ELF-1 (cell line): ENCODE results near the gene DPP6.
"Not testable (repeated sequence)": the region's sequence is repeated elsewhere in the genome, so short reads cannot be mapped to it uniquely, and the experiment has no call there.

Source experiments
- DNase-seq: peaks from one replicate; pipeline ENCODE4 v3.0.0-alpha.2; 2016; ENCODE audit warnings: low read depth, low spot score

DPP6 gene

DNA sequence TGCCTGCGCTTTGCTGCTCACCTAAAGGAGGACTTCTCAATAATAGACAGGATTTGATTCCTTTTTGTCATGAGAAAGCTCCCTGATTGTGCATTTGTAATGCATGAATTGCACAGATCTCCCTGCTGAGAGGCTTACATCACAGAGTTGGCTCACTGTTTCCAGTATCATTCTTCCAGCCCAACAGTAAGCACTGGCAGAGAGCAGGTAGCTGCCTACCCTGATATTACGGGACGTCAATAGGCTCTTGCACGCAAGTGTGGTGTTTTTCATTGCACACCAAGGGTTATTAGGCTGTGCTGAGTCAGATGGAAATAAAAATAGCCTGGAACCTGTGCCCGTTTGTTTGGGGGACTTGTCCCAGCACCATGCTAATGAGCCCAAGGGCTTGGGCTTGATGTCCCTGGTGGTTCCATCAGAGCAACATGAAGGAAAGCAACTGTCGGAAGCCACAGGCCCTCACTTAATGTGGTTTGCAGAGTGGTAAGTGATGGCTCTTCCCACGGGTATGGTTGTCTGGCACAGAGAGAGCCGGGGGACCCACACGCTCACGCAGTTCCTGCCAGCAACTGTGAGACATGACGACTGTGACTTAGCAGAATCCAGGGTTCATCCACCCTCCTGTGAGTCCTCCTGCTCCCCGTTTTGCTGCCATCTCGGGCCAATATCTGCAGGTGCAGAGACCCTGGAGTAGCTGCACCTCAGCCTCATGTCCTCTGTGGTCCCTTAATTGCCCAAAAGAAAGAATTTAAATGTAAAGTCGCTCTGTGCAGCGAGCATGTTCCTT is 20.4 kb downstream of the DPP6 start:
- DNase-seq: not testable (repeated sequence)

DNA sequence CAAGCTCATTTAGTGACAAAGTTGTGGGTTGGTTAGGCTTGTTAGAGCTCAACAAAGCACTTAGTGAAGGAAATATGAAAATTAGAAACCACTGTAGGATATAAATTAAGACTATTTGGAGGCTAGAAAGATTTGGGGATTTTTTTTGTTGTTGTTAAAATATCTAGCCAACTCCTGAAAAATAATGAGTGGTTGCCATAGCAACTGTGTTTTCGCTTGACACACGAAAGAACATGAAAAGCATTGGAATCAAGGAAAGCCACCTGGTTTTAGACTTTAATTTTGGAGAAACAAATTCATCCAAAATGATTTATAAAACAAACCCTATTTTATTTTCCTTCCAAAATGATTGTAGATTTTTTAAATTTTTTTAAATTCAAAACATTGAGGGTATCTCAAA is 26.3 kb downstream of the DPP6 start:
- DNase-seq: not testable (repeated sequence)

DNA sequence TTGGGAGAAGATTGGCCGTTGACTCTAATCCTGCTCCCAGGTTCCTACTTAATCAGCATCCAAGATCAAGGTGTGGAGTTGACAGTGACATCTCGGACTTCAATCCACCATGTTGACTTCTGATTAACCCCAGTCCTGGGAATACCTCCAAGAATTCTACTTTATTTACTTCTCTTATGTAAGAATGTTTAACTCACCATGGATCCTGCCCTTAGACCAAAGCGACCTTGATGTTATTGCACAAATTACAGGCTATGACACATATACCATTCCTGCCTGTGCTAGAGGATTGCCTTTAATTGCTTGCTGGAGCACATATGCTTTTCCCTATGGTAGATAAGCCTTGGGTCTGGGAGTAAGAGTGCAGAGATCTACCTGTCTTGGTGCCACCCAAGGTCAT is 28.1 kb downstream of the DPP6 start:
- DNase-seq: not testable (repeated sequence)

GRCh38 chr7:154087037-154087725 is 35.0 kb downstream of the DPP6 start:
- not testable (repeated sequence) for DNase-seq

DNA sequence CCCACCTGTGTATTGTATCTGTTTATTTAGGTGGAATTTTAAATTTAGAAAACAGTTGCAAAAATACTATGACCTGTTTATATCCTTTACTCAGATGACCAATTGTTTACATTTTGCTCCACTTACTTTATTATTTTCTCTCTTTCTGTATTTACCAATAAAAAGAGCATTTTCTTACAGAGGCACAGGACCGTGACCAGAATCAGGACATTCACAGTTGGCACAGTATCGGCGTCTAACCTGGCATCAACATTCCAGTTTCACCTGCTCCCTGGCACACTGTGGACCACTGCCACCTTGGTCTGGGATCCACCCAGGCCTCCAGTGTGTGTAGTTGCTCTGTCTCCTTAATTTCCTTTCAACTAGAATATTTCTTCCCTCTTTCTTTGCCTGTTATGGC is 39.9 kb downstream of the DPP6 start:
- DNase-seq: not testable (repeated sequence)

- not testable (repeated sequence) for DNase-seq
These were observed 43.0 kb downstream of the DPP6 start for GRCh38 chr7:154095201-154095600.

- not testable (repeated sequence) for DNase-seq
These were observed 52.9 kb downstream of the DPP6 start for GRCh38 chr7:154105063-154105462.

DNA sequence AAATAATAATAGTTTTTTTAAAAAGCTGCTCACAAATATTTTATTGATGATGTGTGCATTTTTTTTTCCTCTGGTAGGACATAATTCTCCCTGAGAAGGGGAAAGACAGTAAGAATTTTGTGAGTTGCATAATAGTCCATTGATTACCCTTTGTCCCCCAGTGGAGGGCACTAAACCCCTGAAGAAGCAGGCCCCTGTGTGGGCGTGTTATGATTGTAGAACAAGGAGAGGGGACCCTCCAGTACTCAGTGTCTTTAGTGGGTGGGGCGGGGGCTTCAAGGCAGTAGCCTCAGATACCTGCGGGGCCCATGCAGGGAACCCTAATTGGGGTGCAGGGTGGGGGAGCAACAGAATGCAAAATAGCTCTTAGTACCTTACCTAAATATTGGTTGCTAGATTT is 57.4 kb downstream of the DPP6 start:
- DNase-seq: not testable (repeated sequence)

- DNase-seq: not testable (repeated sequence)
These were observed 61.6 kb downstream of the DPP6 start for GRCh38 chr7:154113732-154114351.

- DNase-seq: not testable (repeated sequence)
These were observed 65.5 kb downstream of the DPP6 start for GRCh38 chr7:154117411-154118390.

- DNase-seq: not testable (repeated sequence)
These were observed 68.6 kb downstream of the DPP6 start for GRCh38 chr7:154120825-154121224.

GRCh38 chr7:154122720-154123119 is 70.5 kb downstream of the DPP6 start:
- not testable (repeated sequence) for DNase-seq

DNA sequence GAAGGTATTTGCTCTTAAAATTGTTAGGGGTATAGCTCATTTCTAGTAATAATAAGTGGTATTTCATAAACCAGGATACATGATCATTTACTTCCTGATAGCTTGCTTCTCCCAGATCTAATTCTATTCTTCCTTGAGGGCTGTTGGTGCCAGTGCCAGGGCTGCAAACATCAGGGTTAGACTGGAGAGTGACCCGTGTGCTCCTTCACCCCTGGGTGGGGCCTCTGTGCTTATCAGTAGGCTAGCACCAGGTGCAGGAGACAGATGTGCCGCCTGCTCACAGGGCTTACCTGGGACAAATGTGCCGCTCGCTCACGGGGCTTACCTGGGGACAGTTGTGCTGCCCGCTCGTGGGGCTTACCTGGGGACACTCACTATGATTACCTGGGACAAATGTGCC is 71.2 kb downstream of the DPP6 start:
- DNase-seq: not testable (repeated sequence)

GRCh38 chr7:154129142-154129541 is 76.9 kb downstream of the DPP6 start:
- not testable (repeated sequence) for DNase-seq

DNA sequence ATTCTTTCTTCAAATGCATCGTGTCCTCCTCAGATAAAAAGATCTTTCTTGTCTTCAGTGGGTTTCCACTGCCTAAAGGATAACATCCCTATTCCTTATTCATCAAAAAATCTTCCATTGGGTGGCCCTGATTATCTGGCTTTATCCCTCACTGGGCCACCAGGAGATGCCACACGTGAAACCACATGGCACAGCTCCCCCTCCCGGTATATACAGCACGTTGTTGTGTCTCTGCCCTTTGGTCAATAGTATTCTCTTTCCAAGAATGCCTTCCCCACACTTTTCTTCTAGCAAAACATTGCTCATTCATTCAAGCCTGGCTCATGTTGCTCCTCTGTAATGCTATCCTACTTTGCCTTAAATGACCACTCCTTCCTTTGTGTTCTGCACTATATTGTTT is 80.4 kb downstream of the DPP6 start:
- DNase-seq: not testable (repeated sequence)

GRCh38 chr7:154133703-154134277 is 81.6 kb downstream of the DPP6 start:
- DNase-seq: not testable (repeated sequence)

DNA sequence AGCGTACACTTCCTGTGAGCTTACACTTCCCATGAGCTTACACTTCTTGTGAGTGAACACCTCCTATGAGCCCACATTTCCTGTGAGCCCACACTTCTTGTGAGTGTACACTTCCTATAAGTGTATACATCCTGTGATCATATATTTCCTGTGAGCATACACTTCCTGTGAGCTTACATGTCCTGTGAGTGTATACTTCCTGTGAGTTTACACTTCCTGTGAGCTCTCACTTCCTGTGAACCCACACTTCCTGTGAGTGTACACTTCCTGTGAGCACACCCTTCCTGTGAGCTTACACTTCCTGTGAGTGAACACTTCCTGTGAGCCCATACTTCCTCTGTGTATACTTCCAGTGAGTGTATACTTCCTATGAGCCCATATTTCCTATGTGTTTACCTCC is 82.5 kb downstream of the DPP6 start:
- DNase-seq: not testable (repeated sequence)

- DNase-seq: not testable (repeated sequence)
These were observed 83.4 kb downstream of the DPP6 start for GRCh38 chr7:154135646-154136045.

DNA sequence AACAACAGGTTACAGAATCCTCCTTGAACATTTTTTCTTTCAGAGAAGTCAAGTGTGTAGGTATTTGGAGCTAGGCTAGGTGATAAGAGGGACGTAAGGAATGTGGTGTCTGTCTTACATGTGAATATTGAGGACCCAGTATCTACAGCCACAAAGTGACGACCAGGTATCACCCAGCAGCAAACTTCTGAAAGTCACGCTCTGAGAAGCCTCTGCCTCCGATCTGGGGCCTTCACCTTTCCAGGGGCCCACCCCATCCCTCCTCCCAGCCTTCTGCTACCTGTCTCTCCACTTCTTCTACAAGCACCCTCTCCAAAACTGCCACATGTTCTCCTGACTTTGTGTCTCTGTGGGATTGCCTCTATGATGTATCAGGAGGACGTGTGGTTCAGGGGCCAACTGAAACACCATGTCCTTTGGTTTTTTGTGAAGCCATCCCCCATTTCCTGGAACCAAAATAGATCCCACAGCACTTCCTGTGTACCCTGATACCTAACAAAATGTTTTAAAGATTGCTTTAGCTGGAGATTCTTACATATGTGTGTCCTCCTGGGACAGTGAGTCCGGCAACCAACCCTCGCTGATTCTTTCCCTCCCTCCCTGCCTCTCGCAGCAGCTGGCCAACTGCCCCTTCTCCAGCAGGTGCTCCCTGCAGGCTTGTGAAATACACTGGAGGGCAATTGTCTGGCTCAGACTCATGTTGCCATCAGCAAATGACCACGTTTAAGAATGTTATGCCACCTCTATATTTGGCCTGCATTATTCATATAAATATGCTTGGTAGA is 93.9 kb downstream of the DPP6 start:
- not testable (repeated sequence) for DNase-seq

GRCh38 chr7:154146707-154147038 is 94.5 kb downstream of the DPP6 start:
- not testable (repeated sequence) for DNase-seq
